Activated CD8-positive, alpha-beta T cell treated with anti-CD3 and anti-CD28 coated beads for 36 hours (primary cell): ENCODE results near the gene USP28. TPM values are rescaled to one million over a fixed set of nuclear protein-coding genes. Genes with fewer than 3 reads are reported as not detected.

Experiments
- ATAC-seq: fragments of 200-7000 bp; cut with Tn5 transposase; one replicate; pipeline ENCODE4 v1.10.0; 2021; ENCODE audit warnings: mild to moderate bottlenecking, moderate library complexity
- CTCF ChIA-PET: fragments of 350-600 bp; sonication (Branson Sonifier 250); formaldehyde crosslinking; loops from one replicate; lab custom pipeline; 2021; ENCODE audit warnings: antibody characterized with exemption; lab: Charles Lee
- POLR2A ChIA-PET: fragments of 350-600 bp; sonication (Branson Sonifier 250); formaldehyde crosslinking; loops from one replicate; lab custom pipeline; 2021; ENCODE audit warnings: antibody characterized with exemption; lab: Charles Lee
- DNase-seq: peaks from one replicate; pipeline ENCODE4 v3.0.0-alpha.2; 2020
- H3K27ac Mint-ChIP-seq: one replicate; pipeline ENCODE4 v1.8.0; 2021; ENCODE audit warnings: mild to moderate bottlenecking, mixed read lengths
- H3K27me3 Mint-ChIP-seq: one replicate; pipeline ENCODE4 v1.8.0; 2021; ENCODE audit warnings: mixed read lengths
- H3K36me3 Mint-ChIP-seq: one replicate; pipeline ENCODE4 v1.8.0; 2021; ENCODE audit warnings: low read depth, mixed read lengths
- H3K4me1 Mint-ChIP-seq: one replicate; pipeline ENCODE4 v1.8.0; 2021; ENCODE audit warnings: low read depth, mixed read lengths
- H3K4me3 Mint-ChIP-seq: one replicate; pipeline ENCODE4 v1.8.0; 2021; ENCODE audit warnings: mild to moderate bottlenecking, moderate library complexity, mixed read lengths
- H3K9me3 Mint-ChIP-seq: one replicate; pipeline ENCODE4 v1.8.0; 2021; ENCODE audit warnings: mixed read lengths
- intact Hi-C: fragments of 100-400 bp; cut with micrococcal nuclease; formaldehyde crosslinking; loops from one replicate; pipeline ENCODE4 v1.10.0; 2022
- total RNA-seq, 2 experiments: library from RNA; stranded (reverse); gene quantifications; one replicate each; pipeline ENCODE4 v1.2.3, GENCODE V29; 2021
- TF ChIP-seq, protein P1 (sequence below): fragments of 200-600 bp; IDR thresholded peaks from one replicate; pipeline ENCODE4 v1.8.0; 2022; ENCODE audit warnings: antibody characterized with exemption, mild to moderate bottlenecking

Gene USP28
- total RNA-seq, 2 experiments from 2014 or later = 40.3 to 41.9 TPM

DNA sequence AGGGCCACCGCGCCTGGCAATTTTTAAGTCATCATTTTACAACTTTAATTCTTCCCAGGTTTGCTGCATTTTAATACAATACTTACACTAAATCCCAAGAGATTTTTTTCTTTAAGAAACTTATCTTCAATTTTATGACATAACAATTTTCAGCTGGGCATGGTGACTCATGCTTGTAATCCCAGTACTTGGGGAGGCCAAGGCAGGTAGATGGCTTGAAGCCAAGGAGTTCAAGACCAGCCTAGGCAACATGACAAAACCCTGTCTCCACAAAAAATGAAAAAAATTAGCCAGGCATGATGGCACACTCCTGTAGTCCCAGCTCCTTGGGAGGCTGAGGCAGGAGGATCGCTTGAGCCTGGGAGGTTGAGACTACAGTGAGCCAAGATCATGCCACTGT is 56.9 kb downstream of the USP28 start:
- ATAC-seq = no peak
- CTCF ChIA-PET = no interaction called here

DNA sequence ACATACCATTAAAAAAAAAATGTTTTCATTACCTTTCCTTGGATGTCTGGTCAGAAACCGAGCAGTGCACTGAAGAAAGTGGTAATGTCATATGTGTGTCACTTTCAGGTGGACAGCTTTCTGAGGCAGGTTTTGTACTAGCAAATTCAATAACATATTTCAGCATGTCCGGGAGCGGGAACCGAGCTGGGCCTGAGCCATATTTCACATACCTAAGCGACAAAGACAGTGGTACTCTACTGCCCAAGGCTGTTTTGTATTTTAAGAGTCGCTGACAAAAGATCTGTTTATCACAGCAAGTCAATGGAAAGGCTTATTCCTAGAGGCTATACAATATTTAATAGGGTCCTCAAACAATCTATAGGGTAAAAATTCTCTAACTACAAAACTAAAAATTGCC is 57.7 kb downstream of the USP28 start:
- Mint-ChIP-seq H3K9me3 (no peaks in the 10 kb centered on the region), H3K4me1 (no peaks in the 10 kb centered on the region), H3K27me3 (no peaks in the 10 kb centered on the region), H3K27ac (no peak overlapping the region), H3K36me3 (peaks cover 19% of the 10 kb centered on the region), H3K4me3 (no peak overlapping the region)
- TF ChIP-seq, protein P1, sequence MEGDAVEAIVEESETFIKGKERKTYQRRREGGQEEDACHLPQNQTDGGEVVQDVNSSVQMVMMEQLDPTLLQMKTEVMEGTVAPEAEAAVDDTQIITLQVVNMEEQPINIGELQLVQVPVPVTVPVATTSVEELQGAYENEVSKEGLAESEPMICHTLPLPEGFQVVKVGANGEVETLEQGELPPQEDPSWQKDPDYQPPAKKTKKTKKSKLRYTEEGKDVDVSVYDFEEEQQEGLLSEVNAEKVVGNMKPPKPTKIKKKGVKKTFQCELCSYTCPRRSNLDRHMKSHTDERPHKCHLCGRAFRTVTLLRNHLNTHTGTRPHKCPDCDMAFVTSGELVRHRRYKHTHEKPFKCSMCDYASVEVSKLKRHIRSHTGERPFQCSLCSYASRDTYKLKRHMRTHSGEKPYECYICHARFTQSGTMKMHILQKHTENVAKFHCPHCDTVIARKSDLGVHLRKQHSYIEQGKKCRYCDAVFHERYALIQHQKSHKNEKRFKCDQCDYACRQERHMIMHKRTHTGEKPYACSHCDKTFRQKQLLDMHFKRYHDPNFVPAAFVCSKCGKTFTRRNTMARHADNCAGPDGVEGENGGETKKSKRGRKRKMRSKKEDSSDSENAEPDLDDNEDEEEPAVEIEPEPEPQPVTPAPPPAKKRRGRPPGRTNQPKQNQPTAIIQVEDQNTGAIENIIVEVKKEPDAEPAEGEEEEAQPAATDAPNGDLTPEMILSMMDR = no peak
- ChIA-PET CTCF (interaction anchor here (0.8 kb wide), 1 partner anchor 21 kb away, joined by 3 read pairs; no protein-coding TSS in a partner anchor), POLR2A (no interaction called here)
- intact Hi-C loops = no loop called here
- ATAC-seq (no peak), DNase-seq (no peak)

More for the DNA sequence above, 56.9 kb downstream of the USP28 start:
- POLR2A ChIA-PET = no interaction called here
- H3K4me3 Mint-ChIP-seq = no peak overlapping the region
- peaks cover 25% of the 10 kb centered on the region for H3K36me3 Mint-ChIP-seq
- H3K4me1 Mint-ChIP-seq = no peaks in the 10 kb centered on the region
- H3K9me3 Mint-ChIP-seq = no peaks in the 10 kb centered on the region
- no peak overlapping the region for H3K27ac Mint-ChIP-seq
- no peaks in the 10 kb centered on the region for H3K27me3 Mint-ChIP-seq
- TF ChIP-seq, protein P1 = no peak
- no peak for DNase-seq
- intact Hi-C loops = no loop called here

DNA sequence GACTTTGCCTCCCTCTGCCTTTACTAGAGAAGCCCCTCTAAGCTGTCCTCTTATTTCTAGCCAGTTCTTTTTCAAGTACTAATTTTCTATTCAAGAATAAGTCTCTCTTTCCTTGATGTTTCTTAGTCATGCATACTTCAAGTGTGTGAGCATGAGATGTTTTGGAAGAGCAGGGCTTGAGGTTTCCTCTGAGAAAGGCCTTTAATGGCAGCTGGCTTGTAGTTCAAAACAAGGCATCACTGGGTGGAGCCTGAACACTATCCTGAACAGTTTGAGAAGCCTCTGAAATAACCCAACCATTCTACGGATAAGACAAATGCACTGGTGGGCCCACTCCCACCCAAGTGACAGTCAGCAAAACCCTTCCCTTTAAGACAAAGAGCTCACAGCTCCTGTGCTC is 58.2 kb downstream of the USP28 start:
- ChIA-PET POLR2A (no interaction called here), CTCF (interaction anchor here (0.8 kb wide), 1 partner anchor 21 kb away, joined by 3 read pairs; no protein-coding TSS in a partner anchor)
- peaks cover 17% of the 10 kb centered on the region for H3K36me3 Mint-ChIP-seq
- H3K9me3 Mint-ChIP-seq = no peaks in the 10 kb centered on the region
- no peak overlapping the region for H3K27ac Mint-ChIP-seq
- H3K4me1 Mint-ChIP-seq = no peaks in the 10 kb centered on the region
- DNase-seq (no peak), ATAC-seq (no peak)
- no peaks in the 10 kb centered on the region for H3K27me3 Mint-ChIP-seq
- TF ChIP-seq, protein P1 = no peak
- intact Hi-C loops = no loop called here
- no peak overlapping the region for H3K4me3 Mint-ChIP-seq

DNA sequence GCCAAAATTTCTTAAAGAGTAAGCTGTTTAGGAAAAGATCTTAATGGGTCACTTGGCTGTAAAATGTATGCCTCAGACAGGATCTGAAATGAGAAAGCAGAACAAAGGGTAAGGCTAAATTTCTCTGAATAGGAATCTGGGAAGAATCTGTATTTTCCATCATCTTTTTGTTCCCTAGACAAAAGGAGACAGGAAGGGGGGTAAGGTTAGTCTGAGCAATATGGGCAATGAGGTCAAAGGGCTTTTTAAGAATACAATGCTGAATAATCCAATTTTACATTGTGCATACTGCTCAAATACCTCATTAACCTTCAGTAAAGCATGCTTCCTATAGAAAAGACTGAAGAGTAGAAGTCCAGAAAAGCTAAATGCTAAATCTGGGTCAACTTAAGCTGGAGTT is 61.2 kb downstream of the USP28 start:
- no peak overlapping the region for H3K4me3 Mint-ChIP-seq
- no peaks in the 10 kb centered on the region for H3K4me1 Mint-ChIP-seq
- intact Hi-C loops = no loop called here
- no peak for ATAC-seq
- H3K9me3 Mint-ChIP-seq = no peaks in the 10 kb centered on the region
- DNase-seq = no peak
- peaks cover 12% of the 10 kb centered on the region for H3K36me3 Mint-ChIP-seq
- H3K27me3 Mint-ChIP-seq = no peaks in the 10 kb centered on the region
- H3K27ac Mint-ChIP-seq = no peak overlapping the region
- ChIA-PET POLR2A (no interaction called here), CTCF (no interaction called here)
- TF ChIP-seq, protein P1 = no peak

DNA sequence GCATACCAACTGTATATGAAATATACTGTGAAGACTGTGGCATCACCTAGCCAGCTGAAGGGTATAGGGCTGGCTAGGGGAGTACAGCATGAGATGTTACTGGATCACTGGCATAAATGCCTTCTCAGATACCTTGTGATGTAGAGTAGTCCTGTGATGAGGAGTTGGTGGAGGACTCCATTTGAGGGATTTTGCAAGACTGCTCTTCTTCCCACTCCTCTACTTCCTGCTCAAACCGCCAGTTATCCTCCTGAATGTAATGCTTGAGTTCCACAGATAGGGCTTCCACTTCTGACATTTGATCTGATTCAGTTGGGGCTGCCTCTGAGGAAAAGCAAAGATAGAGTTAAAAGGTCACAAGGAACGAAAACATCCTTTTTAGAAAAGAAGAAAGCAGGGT is 66.4 kb downstream of the USP28 start:
- TF ChIP-seq, protein P1 = no peak
- intact Hi-C loops = no loop called here
- Mint-ChIP-seq H3K9me3 (no peaks in the 10 kb centered on the region), H3K36me3 (peaks cover 21% of the 10 kb centered on the region), H3K4me1 (no peaks in the 10 kb centered on the region), H3K27ac (no peak overlapping the region), H3K27me3 (no peaks in the 10 kb centered on the region), H3K4me3 (no peak overlapping the region)
- ATAC-seq (no peak), DNase-seq (no peak)
- ChIA-PET CTCF (no interaction called here), POLR2A (no interaction called here)
